Karpas-422 (cell line): Measurements from ENCODE around the gene CIROP. TPM values are rescaled to one million over a fixed set of nuclear protein-coding genes. Genes with fewer than 3 reads are reported as not detected.
"Not testable (repeated sequence)": the region's sequence is repeated elsewhere in the genome, so short reads cannot be mapped to it uniquely, and the experiment has no call there.

Experiments used
- DNase-seq: peaks from one replicate; pipeline ENCODE4 v3.0.0-alpha.2; 2015
- H2AFZ ChIP-seq: fragments of 200-600 bp; sonication (generic); 2 replicates; pipeline ENCODE4 v1.6.1; 2014; ENCODE audit warnings: antibody characterized with exemption, low read length, mixed read lengths
- H3K27ac ChIP-seq: fragments of 200-600 bp; sonication (generic); 2 replicates; pipeline ENCODE4 v1.5.1; 2014; ENCODE audit warnings: mild to moderate bottlenecking, low read length, moderate library complexity
- H3K27me3 ChIP-seq: fragments of 200-600 bp; sonication (generic); 2 replicates; pipeline ENCODE4 v1.6.1; 2014; ENCODE audit warnings: low read length, mixed read lengths
- H3K36me3 ChIP-seq: fragments of 200-600 bp; sonication (generic); 2 replicates; pipeline ENCODE4 v1.6.1; 2014; ENCODE audit warnings: low read length, mixed read lengths; ENCODE audit not compliant: insufficient read depth
- H3K4me1 ChIP-seq: fragments of 200-600 bp; sonication (generic); 2 replicates; pipeline ENCODE4 v1.6.1; 2014; ENCODE audit warnings: mild to moderate bottlenecking, low read length, mixed read lengths
- H3K4me2 ChIP-seq: fragments of 200-600 bp; sonication (generic); 2 replicates; pipeline ENCODE4 v1.6.1; 2014; ENCODE audit warnings: low read length, low read depth, mild to moderate bottlenecking; ENCODE audit not compliant: poor library complexity, severe bottlenecking
- H3K4me3 ChIP-seq: fragments of 200-600 bp; sonication (generic); 2 replicates; pipeline ENCODE4 v1.5.1; 2014; ENCODE audit warnings: mild to moderate bottlenecking, antibody characterized with exemption, low read length, mixed read lengths
- H3K79me2 ChIP-seq: fragments of 200-600 bp; sonication (generic); 2 replicates; pipeline ENCODE4 v1.6.1; 2014; ENCODE audit warnings: mild to moderate bottlenecking, low read length, mixed read lengths
- H3K9ac ChIP-seq: fragments of 200-600 bp; sonication (generic); 2 replicates; pipeline ENCODE4 v1.6.0; 2014; ENCODE audit warnings: low read length
- H3K9me2 ChIP-seq: fragments of 200-600 bp; sonication (generic), shearing (Covaris generic); replicated peaks from 2 replicates; pipeline ENCODE4 v1.6.0; 2014; ENCODE audit warnings: mild to moderate bottlenecking, low read length, moderate library complexity; ENCODE audit not compliant: insufficient read depth
- H3K9me3 ChIP-seq: fragments of 300-700, 200-600 bp; sonication (generic); 2 replicates; pipeline ENCODE4 v1.6.1; 2014; ENCODE audit warnings: low read length, mixed read lengths
- H4K20me1 ChIP-seq: fragments of 200-600 bp; sonication (generic); 2 replicates; pipeline ENCODE4 v1.6.1; 2014; ENCODE audit warnings: mild to moderate bottlenecking, antibody characterized with exemption, low read length, low read depth; ENCODE audit not compliant: insufficient read depth
- total RNA-seq: library from RNA; depleted of rRNA; stranded (reverse); fragments of >200 nt; shearing (Covaris generic); gene quantifications from 2 replicates; pipeline ENCODE4 v1.2.3, GENCODE V29; 2014; ENCODE audit warnings: low replicate concordance

The CIROP gene
- total RNA-seq, 1 experiment from 2014 or later, result not detected

GRCh38 chr14:23113431-23114119 lies 8.8 kb upstream of the CIROP start:
- no peak overlapping the region for H3K4me2 ChIP-seq
- DNase-seq, result no peak
- H3K79me2 ChIP-seq, result no peaks in the 10 kb centered on the region
- H3K36me3 ChIP-seq, result no peaks in the 10 kb centered on the region
- no peaks in the 10 kb centered on the region for H3K9me3 ChIP-seq
- H3K9me2 ChIP-seq, result no peaks in the 10 kb centered on the region
- no peak overlapping the region for H3K4me3 ChIP-seq
- no peak overlapping the region for H3K27ac ChIP-seq
- no peaks in the 10 kb centered on the region for H3K27me3 ChIP-seq
- no peak overlapping the region for H3K9ac ChIP-seq
- no peak overlapping the region for H2AFZ ChIP-seq
- no peaks in the 10 kb centered on the region for H4K20me1 ChIP-seq
- H3K4me1 ChIP-seq, result peaks cover 8% of the 10 kb centered on the region

GRCh38 chr14:23112359-23113178 lies 7.8 kb upstream of the CIROP start:
- Histone ChIP-seq H3K4me1 (peaks cover 8% of the 10 kb centered on the region), H2AFZ (no peak overlapping the region), H3K27me3 (no peaks in the 10 kb centered on the region), H3K9me3 (no peaks in the 10 kb centered on the region), H4K20me1 (no peaks in the 10 kb centered on the region), H3K4me2 (no peak overlapping the region), H3K9ac (no peak overlapping the region), H3K27ac (no peak overlapping the region), H3K79me2 (no peaks in the 10 kb centered on the region), H3K9me2 (no peaks in the 10 kb centered on the region), H3K36me3 (no peaks in the 10 kb centered on the region), H3K4me3 (no peak overlapping the region)
- no peak for DNase-seq

- H3K9ac ChIP-seq, result no peak overlapping the region
- H4K20me1 ChIP-seq, result no peaks in the 10 kb centered on the region
- H3K9me2 ChIP-seq, result no peaks in the 10 kb centered on the region
- H3K4me1 ChIP-seq, result peaks cover 8% of the 10 kb centered on the region
- H3K4me3 ChIP-seq, result no peak overlapping the region
- no peak overlapping the region for H2AFZ ChIP-seq
- no peaks in the 10 kb centered on the region for H3K36me3 ChIP-seq
- no peak overlapping the region for H3K4me2 ChIP-seq
- H3K9me3 ChIP-seq, result no peaks in the 10 kb centered on the region
- no peaks in the 10 kb centered on the region for H3K27me3 ChIP-seq
- DNase-seq, result no peak
- H3K27ac ChIP-seq, result no peak overlapping the region
- no peaks in the 10 kb centered on the region for H3K79me2 ChIP-seq
Observed at GRCh38 chr14:23110579-23111365, 6.0 kb upstream of the CIROP start.

- Histone ChIP-seq H3K9me2 (no peaks in the 10 kb centered on the region), H3K27ac (no peak overlapping the region), H3K27me3 (no peaks in the 10 kb centered on the region), H3K9me3 (no peaks in the 10 kb centered on the region), H3K4me2 (no peak overlapping the region), H3K79me2 (no peaks in the 10 kb centered on the region), H4K20me1 (no peaks in the 10 kb centered on the region), H3K36me3 (no peaks in the 10 kb centered on the region), H2AFZ (no peak overlapping the region), H3K4me3 (no peak overlapping the region), H3K9ac (no peak overlapping the region), H3K4me1 (peaks cover 4% of the 10 kb centered on the region; the same call in 1 of the 2 replicates)
- DNase-seq, result no peak
Observed at GRCh38 chr14:23109769-23110168, 5.0 kb upstream of the CIROP start.

GRCh38 chr14:23108169-23108568 lies 3.4 kb upstream of the CIROP start:
- H4K20me1 ChIP-seq, H3K36me3 ChIP-seq, H3K79me2 ChIP-seq, H3K4me1 ChIP-seq, H3K9me2 ChIP-seq, H3K27me3 ChIP-seq, H2AFZ ChIP-seq, H3K9ac ChIP-seq, H3K9me3 ChIP-seq, H3K27ac ChIP-seq, H3K4me3 ChIP-seq, DNase-seq, H3K4me2 ChIP-seq: not testable (repeated sequence)

GRCh38 chr14:23107620-23108019 lies 2.8 kb upstream of the CIROP start:
- not testable (repeated sequence) for H3K79me2 ChIP-seq, H3K36me3 ChIP-seq, H3K9me2 ChIP-seq, H3K4me2 ChIP-seq, H3K27ac ChIP-seq, H2AFZ ChIP-seq, DNase-seq, H3K4me3 ChIP-seq, H3K9ac ChIP-seq, H4K20me1 ChIP-seq, H3K27me3 ChIP-seq, H3K9me3 ChIP-seq, H3K4me1 ChIP-seq

- H3K4me1 ChIP-seq, result no peaks in the 10 kb centered on the region
- H3K36me3 ChIP-seq, result no peaks in the 10 kb centered on the region
- DNase-seq, result no peak
- H3K9me2 ChIP-seq, result no peaks in the 10 kb centered on the region
- H3K27me3 ChIP-seq, result no peaks in the 10 kb centered on the region
- H3K4me3 ChIP-seq, result no peak overlapping the region
- H3K9ac ChIP-seq, result no peak overlapping the region
- no peaks in the 10 kb centered on the region for H4K20me1 ChIP-seq
- H3K4me2 ChIP-seq, result no peak overlapping the region
- H3K79me2 ChIP-seq, result no peaks in the 10 kb centered on the region
- no peaks in the 10 kb centered on the region for H3K9me3 ChIP-seq
- H3K27ac ChIP-seq, result no peak overlapping the region
- H2AFZ ChIP-seq, result no peak overlapping the region
Observed at GRCh38 chr14:23106747-23107045, 1.9 kb upstream of the CIROP start.

GRCh38 chr14:23105348-23105824 lies 597 bp upstream of the CIROP start:
- H3K9ac ChIP-seq, result no peak overlapping the region
- no peak for DNase-seq
- no peaks in the 10 kb centered on the region for H3K9me2 ChIP-seq
- H2AFZ ChIP-seq, result no peak overlapping the region
- no peaks in the 10 kb centered on the region for H3K27me3 ChIP-seq
- H3K79me2 ChIP-seq, result no peaks in the 10 kb centered on the region
- H3K27ac ChIP-seq, result no peak overlapping the region
- no peak overlapping the region for H3K4me2 ChIP-seq
- 0 out of 2 replicates have a peak, but pooled peaks cover 2% of the 10 kb centered on the region for H4K20me1 ChIP-seq
- no peak overlapping the region for H3K4me3 ChIP-seq
- H3K36me3 ChIP-seq, result no peaks in the 10 kb centered on the region
- no peaks in the 10 kb centered on the region for H3K4me1 ChIP-seq
- no peaks in the 10 kb centered on the region for H3K9me3 ChIP-seq
